Memory B cell (primary cell): ENCODE data around the gene CLUH.
"Not testable (repeated sequence)": the region's sequence is repeated elsewhere in the genome, so short reads cannot be mapped to it uniquely, and the experiment has no call there.

Source experiments
- ATAC-seq: fragments of 150-1000 bp; cut with Tn5 transposase; 2 replicates; pipeline ENCODE4 v1.10.0; 2021; ENCODE audit warnings: low read depth, mild to moderate bottlenecking, moderate library complexity
- DNase-seq, 2 donors: peaks; one replicate each; pipeline ENCODE4 v3.0.0; 2022; ENCODE audit warnings: low spot score in 2 of 2
- H3K27ac Mint-ChIP-seq: one replicate; pipeline ENCODE4 v1.8.0; 2022; ENCODE audit warnings: mild to moderate bottlenecking, moderate library complexity, mixed read lengths
- H3K27me3 Mint-ChIP-seq: one replicate; pipeline ENCODE4 v1.8.0; 2022; ENCODE audit warnings: mixed read lengths
- H3K36me3 Mint-ChIP-seq: one replicate; pipeline ENCODE4 v1.8.0; 2022; ENCODE audit warnings: mild to moderate bottlenecking, mixed read lengths
- H3K4me1 Mint-ChIP-seq: one replicate; pipeline ENCODE4 v1.8.0; 2022; ENCODE audit warnings: mixed read lengths
- H3K4me3 Mint-ChIP-seq: one replicate; pipeline ENCODE4 v1.8.0; 2022; ENCODE audit warnings: mild to moderate bottlenecking, moderate library complexity, mixed read lengths
- H3K9me3 Mint-ChIP-seq: one replicate; pipeline ENCODE4 v1.8.0; 2022; ENCODE audit warnings: mixed read lengths

Gene CLUH

GRCh38 chr17:2691069-2691871 lies 20.3 kb downstream of the CLUH start:
- ATAC-seq, result no peak

GRCh38 chr17:2690165-2691068 lies 21.1 kb downstream of the CLUH start:
- peaks cover 6% of the 10 kb centered on the region for H3K4me1 Mint-ChIP-seq
- DNase-seq (no peak), ATAC-seq (no peak)
- H3K27ac Mint-ChIP-seq, result no peak overlapping the region
- no peaks in the 10 kb centered on the region for H3K9me3 Mint-ChIP-seq
- H3K4me3 Mint-ChIP-seq, result no peak overlapping the region
- H3K27me3 Mint-ChIP-seq, result no peaks in the 10 kb centered on the region
- peaks cover 8% of the 10 kb centered on the region for H3K36me3 Mint-ChIP-seq

More at GRCh38 chr17:2691069-2691871, 20.3 kb downstream of the CLUH start:
- H3K4me1 Mint-ChIP-seq, result peaks cover 6% of the 10 kb centered on the region
- no peaks in the 10 kb centered on the region for H3K9me3 Mint-ChIP-seq
- no peak overlapping the region for H3K4me3 Mint-ChIP-seq
- peak in 1 of 2 donors; percentile 9 for DNase-seq
- H3K27ac Mint-ChIP-seq, result no peak overlapping the region
- no peaks in the 10 kb centered on the region for H3K27me3 Mint-ChIP-seq
- H3K36me3 Mint-ChIP-seq, result peaks cover 8% of the 10 kb centered on the region

DNA sequence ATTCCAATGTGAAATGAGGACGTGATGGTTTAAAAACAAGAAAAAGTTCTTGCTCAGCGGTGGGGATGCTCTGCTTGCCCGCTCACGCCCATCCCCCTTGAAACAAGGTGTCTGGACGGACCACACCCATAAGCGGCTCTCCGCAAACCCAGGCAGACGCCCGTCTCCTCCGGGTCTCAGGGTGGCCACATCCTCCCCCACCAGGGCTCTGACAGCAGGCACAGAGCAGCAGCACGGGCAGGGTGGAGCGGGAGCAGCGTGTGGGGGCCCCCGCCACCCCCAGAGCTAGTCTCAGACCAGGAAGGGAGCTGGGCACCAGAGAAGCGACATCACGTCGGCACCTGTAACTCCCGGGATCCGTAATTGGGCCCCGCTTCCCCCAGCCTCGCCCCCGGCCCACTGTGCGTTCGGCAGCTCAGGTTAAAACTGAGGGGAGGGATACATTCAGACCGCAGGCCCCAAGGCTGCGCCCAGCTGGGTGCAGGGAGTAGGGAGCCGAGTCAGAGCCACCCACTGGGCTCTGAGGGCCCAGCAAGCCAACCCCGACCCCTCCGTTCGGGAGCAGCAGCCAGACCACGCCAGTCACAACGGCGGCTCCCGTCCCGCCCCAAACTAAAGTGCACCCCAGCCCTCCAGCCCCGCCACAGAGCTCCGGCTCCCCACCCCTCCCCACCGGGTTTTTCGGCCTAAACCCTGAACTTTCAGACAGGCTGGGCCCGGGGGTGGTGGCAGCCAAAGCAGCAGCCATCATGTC lies 22.0 kb downstream of the CLUH start:
- Mint-ChIP-seq H3K4me1 (peaks cover 6% of the 10 kb centered on the region), H3K27me3 (no peaks in the 10 kb centered on the region), H3K36me3 (peaks cover 8% of the 10 kb centered on the region), H3K27ac (peak overlapping the region; percentile 67), H3K9me3 (no peaks in the 10 kb centered on the region), H3K4me3 (no peak overlapping the region)
- ATAC-seq (peak; percentile 54), DNase-seq (no peak)

DNA sequence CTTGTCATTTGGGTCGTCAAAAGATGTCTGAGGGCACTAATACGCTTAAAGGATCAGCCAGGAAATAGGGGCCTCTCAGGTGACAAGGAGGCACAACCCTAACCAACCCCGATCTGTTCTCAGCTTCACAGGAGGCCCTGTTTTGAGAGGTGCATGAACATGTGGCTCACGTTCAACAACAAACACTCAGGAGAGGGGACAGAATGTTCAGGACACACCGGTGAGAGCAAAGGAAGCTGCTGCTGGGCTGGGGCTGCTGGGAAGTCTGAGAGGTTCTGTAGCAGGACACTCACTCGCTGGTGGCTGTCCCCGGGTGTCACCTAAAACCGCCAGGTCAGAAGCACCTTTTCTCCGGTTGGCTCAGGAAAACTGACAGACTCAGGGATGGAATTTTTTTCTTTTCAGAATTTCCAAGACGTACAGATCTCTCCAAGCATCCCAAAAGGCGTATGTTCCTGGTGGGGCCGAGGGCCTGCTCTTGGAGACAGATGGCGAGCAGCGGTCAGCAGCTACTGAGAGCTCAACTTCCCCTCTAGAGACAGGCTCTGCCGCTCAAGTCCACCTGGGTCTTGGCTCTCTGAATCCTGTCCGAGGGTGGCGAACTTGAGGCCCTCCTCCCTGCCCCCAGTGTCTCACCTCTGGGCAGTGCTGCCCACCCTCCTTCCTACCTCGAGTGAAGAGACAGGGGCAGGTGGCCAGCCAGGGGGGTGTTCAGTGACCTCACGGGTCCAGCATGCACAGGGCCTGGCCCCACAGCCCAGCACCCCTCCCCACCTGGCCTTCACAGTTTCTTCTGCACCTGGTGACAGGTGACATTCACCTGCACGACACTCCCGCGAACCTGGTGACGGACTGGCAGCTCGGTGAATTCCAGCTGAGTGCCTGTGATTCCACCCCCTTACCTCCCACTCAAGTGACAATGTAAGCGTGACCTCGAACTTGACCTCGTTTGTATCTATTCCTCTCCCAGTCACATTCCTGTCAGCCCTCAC lies 22.9 kb downstream of the CLUH start:
- DNase-seq (no peak), ATAC-seq (no peak)
- H3K4me3 Mint-ChIP-seq, result no peak overlapping the region

DNA sequence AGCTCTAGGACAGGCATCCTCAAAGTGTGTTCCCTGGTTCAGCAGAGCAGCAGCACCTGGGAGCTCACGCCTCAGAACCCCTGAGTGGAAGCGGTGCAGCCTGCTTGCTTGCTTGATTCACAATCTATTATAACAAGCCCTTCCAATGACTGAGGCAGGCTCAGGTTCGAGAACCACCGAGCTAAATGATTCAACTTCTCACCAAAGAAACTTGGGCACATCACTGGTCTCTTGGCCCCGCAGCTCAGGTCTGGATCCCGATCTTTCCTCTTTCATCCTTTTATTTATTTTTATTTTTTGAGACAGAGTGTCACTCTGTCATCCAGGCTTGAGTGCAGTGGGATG lies 24.5 kb downstream of the CLUH start:
- ATAC-seq, result no peak
- peaks cover 2% of the 10 kb centered on the region for H3K36me3 Mint-ChIP-seq
- H3K4me3 Mint-ChIP-seq, result no peak overlapping the region
- no peak overlapping the region for H3K27ac Mint-ChIP-seq
- no peak for DNase-seq
- peaks cover 4% of the 10 kb centered on the region for H3K4me1 Mint-ChIP-seq
- H3K27me3 Mint-ChIP-seq, result no peaks in the 10 kb centered on the region
- no peaks in the 10 kb centered on the region for H3K9me3 Mint-ChIP-seq

More for the DNA sequence above, 22.9 kb downstream of the CLUH start:
- no peaks in the 10 kb centered on the region for H3K27me3 Mint-ChIP-seq
- H3K36me3 Mint-ChIP-seq, result peaks cover 4% of the 10 kb centered on the region
- H3K9me3 Mint-ChIP-seq, result no peaks in the 10 kb centered on the region
- H3K4me1 Mint-ChIP-seq, result peaks cover 6% of the 10 kb centered on the region
- H3K27ac Mint-ChIP-seq, result peak overlapping the region; percentile 67

GRCh38 chr17:2685696-2686095 lies 25.9 kb downstream of the CLUH start:
- Mint-ChIP-seq H3K4me1 (peaks cover 4% of the 10 kb centered on the region), H3K4me3 (no peak overlapping the region), H3K27ac (no peak overlapping the region), H3K27me3 (no peaks in the 10 kb centered on the region), H3K36me3 (peaks cover 6% of the 10 kb centered on the region), H3K9me3 (no peaks in the 10 kb centered on the region)
- ATAC-seq (no peak), DNase-seq (no peak)

- ATAC-seq (no peak), DNase-seq (no peak)
- no peak overlapping the region for H3K4me3 Mint-ChIP-seq
- no peaks in the 10 kb centered on the region for H3K9me3 Mint-ChIP-seq
- H3K36me3 Mint-ChIP-seq, result peaks cover 15% of the 10 kb centered on the region
- H3K27me3 Mint-ChIP-seq, result no peaks in the 10 kb centered on the region
- peaks cover 4% of the 10 kb centered on the region for H3K4me1 Mint-ChIP-seq
- H3K27ac Mint-ChIP-seq, result no peak overlapping the region
Measured at GRCh38 chr17:2684549-2684948, 27.0 kb downstream of the CLUH start.

DNA sequence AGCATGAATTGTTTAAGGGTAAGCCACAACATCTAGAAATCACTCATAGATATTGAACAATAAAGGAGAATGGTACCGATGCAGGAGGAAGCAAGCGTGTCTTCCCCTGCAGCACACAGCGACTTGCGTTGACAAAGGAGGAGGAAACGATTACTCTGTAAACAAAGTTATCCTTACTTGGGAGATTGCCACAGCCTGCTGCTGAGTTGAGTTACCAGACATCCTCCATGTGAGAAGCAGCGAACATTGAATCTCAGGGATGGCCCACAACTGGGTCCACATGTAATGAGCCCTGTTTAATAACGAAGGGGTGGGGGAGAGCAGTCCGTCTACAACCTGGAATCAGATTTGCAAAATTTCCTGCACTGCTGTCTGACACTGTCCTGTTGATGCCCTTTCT lies 27.7 kb downstream of the CLUH start:
- Mint-ChIP-seq H3K36me3 (peaks cover 20% of the 10 kb centered on the region), H3K4me3 (no peak overlapping the region), H3K4me1 (peaks cover under 1% of the 10 kb centered on the region), H3K9me3 (no peaks in the 10 kb centered on the region), H3K27me3 (no peaks in the 10 kb centered on the region), H3K27ac (no peak overlapping the region)
- peak in 1 of 2 donors; percentile 2 for DNase-seq
- ATAC-seq, result no peak

GRCh38 chr17:2682176-2682938 lies 29.2 kb downstream of the CLUH start:
- Mint-ChIP-seq H3K27me3 (no peaks in the 10 kb centered on the region), H3K4me1 (no peaks in the 10 kb centered on the region), H3K4me3 (no peak overlapping the region), H3K9me3 (no peaks in the 10 kb centered on the region), H3K27ac (no peak overlapping the region), H3K36me3 (peaks cover 20% of the 10 kb centered on the region)
- no peak for ATAC-seq
- no peak for DNase-seq

GRCh38 chr17:2681650-2682049 lies 29.9 kb downstream of the CLUH start:
- DNase-seq, result no peak
- Mint-ChIP-seq H3K27me3 (no peaks in the 10 kb centered on the region), H3K27ac (no peak overlapping the region), H3K4me3 (no peak overlapping the region), H3K9me3 (no peaks in the 10 kb centered on the region), H3K4me1 (no peaks in the 10 kb centered on the region), H3K36me3 (peaks cover 22% of the 10 kb centered on the region)
- ATAC-seq, result no peak

GRCh38 chr17:2680961-2681360 lies 30.6 kb downstream of the CLUH start:
- Mint-ChIP-seq H3K27me3 (no peaks in the 10 kb centered on the region), H3K4me1 (no peaks in the 10 kb centered on the region), H3K36me3 (peaks cover 22% of the 10 kb centered on the region), H3K4me3 (no peak overlapping the region), H3K9me3 (no peaks in the 10 kb centered on the region), H3K27ac (no peak overlapping the region)
- no peak for DNase-seq
- no peak for ATAC-seq

GRCh38 chr17:2679247-2679646 lies 32.3 kb downstream of the CLUH start:
- Mint-ChIP-seq H3K36me3 (peaks cover 26% of the 10 kb centered on the region), H3K27ac (peak overlapping the region; percentile 19)
- H3K4me3 Mint-ChIP-seq, ATAC-seq, DNase-seq, H3K27me3 Mint-ChIP-seq, H3K4me1 Mint-ChIP-seq, H3K9me3 Mint-ChIP-seq: not testable (repeated sequence)
